Activated naive CD4-positive, alpha-beta T cell treated with anti-CD3 and anti-CD28 coated beads, Interleukin-2, amount 50 U/mL, for 24 hours (primary cell): ENCODE results near the gene PKNOX2.
A peak's percentile ranks its signal among the peaks of the same experiment; 100 is the strongest.
"Not testable (repeated sequence)": the region's sequence is repeated elsewhere in the genome, so short reads cannot be mapped to it uniquely, and the experiment has no call there.

Experiments used
- H3K27ac Mint-ChIP-seq: one replicate; pipeline ENCODE4 v1.8.0; 2021; ENCODE audit warnings: mild to moderate bottlenecking, mixed read lengths
- H3K27me3 Mint-ChIP-seq: one replicate; pipeline ENCODE4 v1.8.0; 2021; ENCODE audit warnings: mixed read lengths
- H3K36me3 Mint-ChIP-seq: one replicate; pipeline ENCODE4 v1.8.0; 2021; ENCODE audit warnings: mixed read lengths
- H3K4me1 Mint-ChIP-seq: one replicate; pipeline ENCODE4 v1.8.0; 2021; ENCODE audit warnings: mixed read lengths
- H3K4me3 Mint-ChIP-seq: one replicate; pipeline ENCODE4 v1.8.0; 2021; ENCODE audit warnings: mild to moderate bottlenecking, mixed read lengths
- H3K9me3 Mint-ChIP-seq: one replicate; pipeline ENCODE4 v1.8.0; 2021; ENCODE audit warnings: mixed read lengths

The PKNOX2 gene

GRCh38 chr11:125202362-125202880 lies 37.9 kb downstream of the PKNOX2 start:
- Mint-ChIP-seq H3K4me1 (no peaks in the 10 kb centered on the region), H3K9me3 (no peaks in the 10 kb centered on the region), H3K27ac (no peak overlapping the region), H3K36me3 (no peaks in the 10 kb centered on the region), H3K4me3 (no peak overlapping the region), H3K27me3 (peaks cover 12% of the 10 kb centered on the region)

GRCh38 chr11:125202977-125203376 lies 38.4 kb downstream of the PKNOX2 start:
- peaks cover 12% of the 10 kb centered on the region for H3K27me3 Mint-ChIP-seq
- no peaks in the 10 kb centered on the region for H3K36me3 Mint-ChIP-seq
- H3K4me3 Mint-ChIP-seq, result no peak overlapping the region
- H3K27ac Mint-ChIP-seq, result no peak overlapping the region
- no peaks in the 10 kb centered on the region for H3K4me1 Mint-ChIP-seq
- no peaks in the 10 kb centered on the region for H3K9me3 Mint-ChIP-seq

- Mint-ChIP-seq H3K4me1 (no peaks in the 10 kb centered on the region), H3K36me3 (no peaks in the 10 kb centered on the region)
Observed at GRCh38 chr11:125207866-125208425, 43.4 kb downstream of the PKNOX2 start.

GRCh38 chr11:125210066-125210465 lies 45.5 kb downstream of the PKNOX2 start:
- no peak overlapping the region for H3K4me3 Mint-ChIP-seq
- H3K27ac Mint-ChIP-seq, result no peak overlapping the region
- H3K9me3 Mint-ChIP-seq, result no peaks in the 10 kb centered on the region
- no peaks in the 10 kb centered on the region for H3K36me3 Mint-ChIP-seq
- peaks cover 10% of the 10 kb centered on the region for H3K27me3 Mint-ChIP-seq
- H3K4me1 Mint-ChIP-seq, result no peaks in the 10 kb centered on the region

More at GRCh38 chr11:125207866-125208425, 43.4 kb downstream of the PKNOX2 start:
- Mint-ChIP-seq H3K27ac (no peak overlapping the region), H3K9me3 (no peaks in the 10 kb centered on the region), H3K27me3 (peaks cover 6% of the 10 kb centered on the region), H3K4me3 (no peak overlapping the region)

GRCh38 chr11:125211191-125211947 lies 46.8 kb downstream of the PKNOX2 start:
- H3K9me3 Mint-ChIP-seq, result no peaks in the 10 kb centered on the region
- peaks cover 7% of the 10 kb centered on the region for H3K27me3 Mint-ChIP-seq
- no peak overlapping the region for H3K27ac Mint-ChIP-seq
- H3K4me3 Mint-ChIP-seq, result no peak overlapping the region
- H3K36me3 Mint-ChIP-seq, result no peaks in the 10 kb centered on the region
- no peaks in the 10 kb centered on the region for H3K4me1 Mint-ChIP-seq

GRCh38 chr11:125211948-125212340 lies 47.4 kb downstream of the PKNOX2 start:
- no peak overlapping the region for H3K27ac Mint-ChIP-seq
- no peak overlapping the region for H3K4me3 Mint-ChIP-seq
- peaks cover 5% of the 10 kb centered on the region for H3K27me3 Mint-ChIP-seq
- H3K9me3 Mint-ChIP-seq, result no peaks in the 10 kb centered on the region
- no peaks in the 10 kb centered on the region for H3K36me3 Mint-ChIP-seq
- H3K4me1 Mint-ChIP-seq, result no peaks in the 10 kb centered on the region

- H3K4me1 Mint-ChIP-seq, result no peaks in the 10 kb centered on the region
- peaks cover 9% of the 10 kb centered on the region for H3K27me3 Mint-ChIP-seq
- no peaks in the 10 kb centered on the region for H3K9me3 Mint-ChIP-seq
- no peak overlapping the region for H3K27ac Mint-ChIP-seq
- no peak overlapping the region for H3K4me3 Mint-ChIP-seq
- H3K36me3 Mint-ChIP-seq, result no peaks in the 10 kb centered on the region
Observed at GRCh38 chr11:125214601-125215565, 50.3 kb downstream of the PKNOX2 start.

- Mint-ChIP-seq H3K27ac (no peak overlapping the region), H3K9me3 (no peaks in the 10 kb centered on the region), H3K27me3 (peaks cover 9% of the 10 kb centered on the region), H3K36me3 (no peaks in the 10 kb centered on the region), H3K4me1 (no peaks in the 10 kb centered on the region), H3K4me3 (no peak overlapping the region)
Observed at GRCh38 chr11:125215976-125216375, 51.4 kb downstream of the PKNOX2 start.

GRCh38 chr11:125218336-125218735 lies 53.8 kb downstream of the PKNOX2 start:
- Mint-ChIP-seq H3K9me3 (no peaks in the 10 kb centered on the region), H3K4me1 (no peaks in the 10 kb centered on the region), H3K27me3 (peaks cover 9% of the 10 kb centered on the region), H3K36me3 (no peaks in the 10 kb centered on the region), H3K27ac (peak overlapping the region; percentile 12), H3K4me3 (no peak overlapping the region)

- Mint-ChIP-seq H3K27me3 (peaks cover 5% of the 10 kb centered on the region), H3K4me3 (no peak overlapping the region), H3K27ac (no peak overlapping the region), H3K36me3 (no peaks in the 10 kb centered on the region), H3K9me3 (no peaks in the 10 kb centered on the region), H3K4me1 (no peaks in the 10 kb centered on the region)
Observed at GRCh38 chr11:125221461-125221860, 56.9 kb downstream of the PKNOX2 start.

- Mint-ChIP-seq H3K27ac (no peak overlapping the region), H3K4me1 (no peaks in the 10 kb centered on the region), H3K9me3 (no peaks in the 10 kb centered on the region), H3K36me3 (no peaks in the 10 kb centered on the region), H3K4me3 (no peak overlapping the region), H3K27me3 (no peaks in the 10 kb centered on the region)
Observed at GRCh38 chr11:125222494-125222893, 57.9 kb downstream of the PKNOX2 start.

GRCh38 chr11:125223161-125223560 lies 58.6 kb downstream of the PKNOX2 start:
- H3K4me3 Mint-ChIP-seq, H3K4me1 Mint-ChIP-seq, H3K27ac Mint-ChIP-seq, H3K36me3 Mint-ChIP-seq, H3K27me3 Mint-ChIP-seq, H3K9me3 Mint-ChIP-seq: not testable (repeated sequence)

- H3K4me1 Mint-ChIP-seq, result no peaks in the 10 kb centered on the region
- H3K27me3 Mint-ChIP-seq, result peaks cover 1% of the 10 kb centered on the region
- no peak overlapping the region for H3K27ac Mint-ChIP-seq
- no peaks in the 10 kb centered on the region for H3K36me3 Mint-ChIP-seq
- no peaks in the 10 kb centered on the region for H3K9me3 Mint-ChIP-seq
- no peak overlapping the region for H3K4me3 Mint-ChIP-seq
Observed at GRCh38 chr11:125223901-125224361, 59.4 kb downstream of the PKNOX2 start.

- Mint-ChIP-seq H3K36me3 (no peaks in the 10 kb centered on the region), H3K4me1 (no peaks in the 10 kb centered on the region), H3K4me3 (no peak overlapping the region), H3K27ac (no peak overlapping the region), H3K9me3 (no peaks in the 10 kb centered on the region), H3K27me3 (peaks cover 1% of the 10 kb centered on the region)
Observed at GRCh38 chr11:125224391-125225021, 60.0 kb downstream of the PKNOX2 start.

GRCh38 chr11:125225401-125225800 lies 60.9 kb downstream of the PKNOX2 start:
- H3K4me3 Mint-ChIP-seq, result no peak overlapping the region
- H3K27ac Mint-ChIP-seq, result no peak overlapping the region
- peaks cover 1% of the 10 kb centered on the region for H3K27me3 Mint-ChIP-seq
- H3K9me3 Mint-ChIP-seq, result no peaks in the 10 kb centered on the region
- H3K4me1 Mint-ChIP-seq, result no peaks in the 10 kb centered on the region
- H3K36me3 Mint-ChIP-seq, result no peaks in the 10 kb centered on the region
